NCI-H2029 treated with DMSO at 0.1 percent for 48 hours (cell line): ENCODE results near the gene POLR3C.

Experiments used
- DNase-seq: peaks from one replicate; lab custom pipeline; 2025; lab: John Stamatoyannopoulos, UW

The POLR3C gene

DNA sequence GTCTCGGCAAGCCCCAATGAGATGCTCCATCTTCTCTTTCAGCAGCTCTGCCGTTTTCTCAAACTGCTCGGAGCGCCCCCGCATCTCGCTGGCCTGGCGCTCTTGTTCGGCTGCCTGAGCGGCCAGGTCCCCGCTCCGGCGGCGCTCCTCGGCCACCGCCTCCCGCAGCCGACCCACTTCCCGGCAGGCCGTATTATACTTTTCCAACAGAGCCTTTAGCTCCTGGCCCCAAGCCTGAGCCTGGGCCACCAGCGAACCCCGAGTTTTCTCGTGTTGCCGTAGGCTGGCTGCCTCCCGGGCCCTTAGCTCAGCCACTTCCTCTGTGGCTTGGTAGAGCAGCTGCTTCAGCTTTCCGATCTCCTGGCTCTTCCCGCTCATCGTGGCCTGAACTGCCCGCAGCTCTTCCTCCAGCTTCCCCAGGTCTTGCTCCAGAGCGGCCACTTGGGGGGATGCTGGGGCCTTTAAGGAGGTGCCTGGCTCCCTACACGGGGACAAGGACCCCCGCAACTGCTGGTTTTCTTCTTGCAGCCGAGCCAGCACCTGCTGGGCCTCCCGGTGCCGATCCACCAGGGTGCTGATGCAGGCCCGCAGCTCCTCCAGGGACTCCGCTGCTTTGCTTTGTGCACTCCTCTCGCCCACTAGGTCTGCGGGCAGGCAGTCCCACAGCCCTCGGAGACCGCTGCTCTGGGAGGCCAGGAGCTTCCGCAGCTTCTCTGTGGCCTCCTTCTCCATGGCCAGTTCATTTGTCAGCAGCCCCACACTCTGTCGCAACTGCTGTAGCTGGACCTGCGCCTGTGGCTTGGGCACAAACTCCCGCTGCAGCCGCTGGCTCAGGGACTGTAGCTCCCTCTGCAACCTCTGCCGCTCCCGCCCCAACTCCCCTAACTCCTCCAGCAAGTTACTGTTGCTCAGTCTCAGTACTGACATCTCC, 48.3 kb downstream of the POLR3C start:
- no peak for DNase-seq

DNA sequence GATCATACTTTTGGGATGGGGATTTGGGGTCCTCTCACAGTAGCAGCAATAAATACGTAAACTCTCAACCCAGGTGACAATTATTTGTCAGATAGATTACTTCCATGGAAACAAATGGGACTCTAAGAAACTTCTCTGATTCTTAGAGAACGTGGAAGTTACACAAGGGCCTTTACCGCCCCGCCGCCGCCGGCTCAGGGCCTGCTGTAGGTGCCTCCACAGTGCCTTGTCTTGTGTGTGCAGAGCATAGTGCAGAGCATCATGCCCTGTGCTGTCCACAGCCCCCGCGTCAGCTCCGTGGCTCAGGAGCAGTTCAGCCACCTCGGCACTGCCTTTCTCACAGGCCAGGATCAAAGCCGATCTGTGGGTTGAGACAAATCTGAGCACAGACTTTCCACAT, 50.6 kb downstream of the POLR3C start:
- DNase-seq: no peak

DNA sequence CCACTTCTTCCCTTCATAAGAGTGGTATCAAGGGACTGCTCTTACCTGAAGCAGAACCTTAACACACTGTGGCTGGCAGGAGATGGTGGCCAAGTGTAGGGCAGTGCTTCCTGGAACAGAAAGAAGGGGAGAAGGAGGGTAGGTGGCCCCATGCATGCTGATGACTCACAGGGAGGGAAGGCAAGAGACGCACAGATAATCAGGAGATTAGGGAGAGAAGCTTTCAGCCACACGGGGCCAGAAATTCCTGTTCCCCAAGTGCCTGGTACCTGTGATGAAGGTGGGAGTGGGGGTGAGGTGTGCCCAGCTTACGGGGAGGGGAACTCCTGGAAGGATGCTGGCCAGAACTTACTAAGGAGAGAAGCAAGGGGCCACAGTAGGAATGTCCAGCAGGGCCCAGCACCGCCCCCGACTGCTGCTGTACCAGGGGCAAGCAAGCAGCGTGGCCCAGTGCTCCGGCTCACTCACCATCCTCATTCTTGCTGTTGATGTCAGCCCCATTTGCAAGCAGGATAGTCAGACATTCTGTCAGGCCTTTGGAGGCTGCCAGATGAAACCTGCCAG, 54.0 kb downstream of the POLR3C start:
- DNase-seq: no peak

DNA sequence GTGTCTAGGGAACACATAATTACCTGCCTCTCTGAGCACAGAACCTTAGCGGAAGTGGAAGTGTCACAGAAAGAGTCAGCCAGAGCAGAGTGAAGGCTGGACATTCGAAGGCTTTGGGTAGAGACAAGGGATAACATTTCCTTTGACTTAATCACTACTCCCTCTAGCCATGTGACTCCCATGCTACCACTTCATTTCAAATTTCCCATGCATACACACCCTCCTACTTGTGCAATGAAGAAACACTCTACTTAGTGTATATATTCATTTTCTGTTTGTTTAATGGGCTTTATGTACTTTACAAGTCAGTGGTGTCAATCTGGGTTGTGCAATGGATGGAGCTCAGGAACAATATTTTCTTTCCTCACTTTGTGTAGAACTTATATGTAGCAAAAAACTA, 54.7 kb downstream of the POLR3C start:
- no peak for DNase-seq

DNA sequence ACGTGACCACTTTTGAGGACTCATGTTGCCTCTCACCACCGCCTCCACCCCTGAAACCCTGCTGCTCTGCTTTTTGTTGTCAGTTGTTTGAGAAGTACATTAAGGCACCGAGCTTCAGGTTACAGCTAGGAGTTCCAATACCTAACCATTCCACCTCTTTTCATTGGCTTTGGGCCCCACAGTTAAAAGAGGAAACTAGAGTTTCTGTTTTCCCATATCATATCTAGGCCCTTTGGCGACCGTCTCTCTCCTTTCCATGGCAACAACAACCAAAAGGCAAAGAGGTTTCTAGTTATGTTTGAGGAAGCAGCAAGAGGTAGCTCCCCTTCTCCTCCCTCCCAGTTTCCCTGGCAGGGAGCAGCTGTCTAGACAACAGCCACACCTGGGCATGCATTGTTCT, 55.8 kb downstream of the POLR3C start:
- peak; percentile 84 for DNase-seq

DNA sequence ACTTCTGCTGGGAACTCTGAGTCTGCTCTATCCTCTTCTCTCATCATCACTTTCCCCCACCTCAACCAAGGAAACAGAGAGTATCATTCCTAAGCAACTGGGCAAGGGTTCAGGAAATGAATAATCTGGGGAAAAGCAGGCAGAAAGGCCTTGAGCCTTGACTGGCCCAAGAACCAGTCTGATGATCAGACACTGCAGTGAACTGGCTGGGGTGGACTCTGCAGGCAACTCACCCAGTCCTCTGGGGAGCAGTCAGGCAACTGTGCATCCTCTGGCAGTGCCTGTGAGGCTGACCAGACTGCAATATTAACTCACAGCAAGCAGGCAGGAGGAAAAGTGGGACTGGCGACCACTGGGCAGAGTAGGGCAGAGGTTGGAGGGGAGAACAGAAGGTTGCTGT, 60.7 kb downstream of the POLR3C start:
- no peak for DNase-seq

DNA sequence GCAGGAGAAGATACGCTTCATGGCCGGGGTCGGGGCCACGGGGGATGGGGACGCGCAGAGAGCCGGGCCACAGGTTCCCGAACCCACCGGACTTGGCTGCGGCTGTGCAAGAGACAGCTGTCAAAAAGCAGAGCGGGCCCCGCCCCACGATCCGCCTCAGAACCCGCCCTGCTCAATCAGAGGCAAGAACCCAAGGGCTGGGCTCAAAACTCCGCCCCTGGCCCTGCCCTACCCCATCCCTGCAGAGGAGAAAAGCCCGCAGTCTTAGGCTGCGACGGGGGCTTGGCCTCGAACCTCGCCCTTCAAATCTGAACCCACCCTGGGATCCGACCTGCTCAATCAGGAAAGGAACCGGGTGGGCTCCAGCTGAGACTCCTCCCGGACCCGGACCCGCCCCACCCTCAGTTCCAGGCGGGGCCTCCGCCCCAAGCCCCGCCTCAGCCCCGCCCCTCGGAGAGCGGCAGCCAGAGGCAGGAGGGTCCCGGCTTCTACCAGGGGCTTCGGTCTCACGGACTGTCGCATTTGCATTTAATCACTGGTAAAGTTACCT, 61.8 kb downstream of the POLR3C start, which contains the start of gene ANKRD35:
Gene ANKRD35, minus strand, starts transcription at position 129 of the 550 bp plus-strand sequence. Its CDS starts 108 bp downstream, at position 21.
- DNase-seq: peak; percentile 53

DNA sequence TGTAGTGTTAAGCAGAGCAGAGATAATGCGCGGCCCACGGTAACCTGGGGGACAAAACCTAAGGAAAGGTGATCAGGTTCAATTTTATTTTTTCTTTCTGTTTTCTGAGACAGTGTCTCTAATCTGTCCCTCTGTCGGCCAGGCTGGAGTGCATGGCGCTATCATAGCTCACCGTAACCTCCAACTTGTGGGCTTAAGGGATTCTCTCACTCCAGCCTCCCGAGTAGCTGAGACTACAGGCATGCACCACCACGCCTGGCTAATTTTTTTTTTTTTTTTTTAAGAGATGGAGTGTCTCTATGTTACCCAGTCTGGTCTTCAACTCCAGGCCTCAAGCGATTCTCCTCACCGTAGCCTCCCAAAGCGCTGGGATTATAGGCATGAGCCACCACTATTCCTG, 62.4 kb downstream of the POLR3C start:
- DNase-seq: no peak

DNA sequence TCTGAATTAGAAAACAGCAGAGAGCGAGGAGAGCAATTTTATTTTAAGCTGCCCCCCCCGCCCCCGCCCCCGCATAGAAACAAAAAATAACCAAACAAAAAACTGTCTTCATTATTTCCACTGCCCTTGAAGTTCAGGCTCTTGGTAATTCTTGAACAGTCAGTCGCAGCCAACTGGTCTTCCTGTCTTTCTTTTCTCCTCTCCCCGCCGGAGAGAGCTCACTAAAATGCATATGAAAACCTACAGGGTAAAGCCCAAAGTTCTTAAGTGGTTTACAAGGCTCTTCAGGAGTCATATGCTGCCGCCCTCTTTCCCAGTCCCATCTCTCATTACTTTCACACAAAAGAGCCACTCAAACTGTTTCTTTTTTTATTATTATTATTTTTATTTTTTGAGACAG, 62.8 kb downstream of the POLR3C start:
- DNase-seq: no peak

DNA sequence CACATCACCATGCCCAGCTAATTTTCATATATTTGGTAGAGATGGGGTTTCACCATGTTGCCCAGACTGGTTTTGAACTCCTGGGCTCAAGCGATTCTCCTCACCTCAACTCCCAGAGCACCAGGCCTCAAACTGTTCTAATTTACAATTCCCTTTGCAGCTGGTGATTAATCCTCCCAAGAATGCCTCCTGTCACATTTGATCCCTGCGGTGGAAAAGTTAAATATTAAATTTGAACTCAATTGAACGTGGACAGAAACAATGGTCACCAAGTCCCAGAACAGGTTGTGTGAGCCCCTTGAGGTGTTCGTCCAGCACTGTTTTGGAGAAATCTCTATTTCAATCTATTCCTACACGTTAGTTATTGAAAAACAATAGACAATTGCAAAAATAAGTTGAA, 63.6 kb downstream of the POLR3C start:
- DNase-seq: no peak

DNA sequence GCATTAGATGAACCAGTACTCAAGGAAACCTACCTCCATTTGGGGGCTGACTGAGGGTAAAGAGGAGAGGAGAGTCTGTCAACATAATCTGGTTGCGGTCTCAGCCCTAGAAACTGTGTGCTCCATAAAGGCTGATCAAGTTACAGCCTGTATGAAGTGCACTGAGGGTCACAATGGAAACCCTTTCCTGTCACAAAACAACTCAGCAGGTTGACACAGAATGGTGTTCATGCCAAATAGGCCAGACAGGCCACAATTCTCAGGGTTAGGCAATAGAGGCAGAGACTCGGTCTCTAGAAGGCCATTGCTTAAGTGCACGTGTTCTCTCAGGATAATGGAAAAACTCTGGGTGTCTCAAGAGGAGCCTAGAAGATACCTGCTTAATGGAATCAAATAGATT, 65.7 kb downstream of the POLR3C start:
- DNase-seq: peak; percentile 82

DNA sequence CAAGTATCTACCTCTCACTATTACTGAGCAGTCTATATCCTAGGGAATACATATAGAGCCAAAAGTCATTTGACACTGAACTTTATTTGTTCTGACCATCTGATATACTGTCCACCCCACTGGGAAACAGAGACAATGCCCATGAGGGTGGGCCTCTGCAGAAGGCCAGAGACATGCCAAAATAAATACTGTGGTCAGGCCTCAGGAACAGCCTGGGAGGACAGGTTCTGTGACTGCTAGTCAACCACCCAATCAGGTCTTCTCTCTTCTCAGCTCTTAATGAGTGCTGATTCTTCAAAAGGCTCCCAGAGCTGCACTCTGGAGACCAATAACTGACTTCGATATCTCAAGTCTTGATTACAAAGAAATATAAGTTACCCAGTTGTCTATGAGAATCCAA, 67.1 kb downstream of the POLR3C start:
- DNase-seq: peak; percentile 90

DNA sequence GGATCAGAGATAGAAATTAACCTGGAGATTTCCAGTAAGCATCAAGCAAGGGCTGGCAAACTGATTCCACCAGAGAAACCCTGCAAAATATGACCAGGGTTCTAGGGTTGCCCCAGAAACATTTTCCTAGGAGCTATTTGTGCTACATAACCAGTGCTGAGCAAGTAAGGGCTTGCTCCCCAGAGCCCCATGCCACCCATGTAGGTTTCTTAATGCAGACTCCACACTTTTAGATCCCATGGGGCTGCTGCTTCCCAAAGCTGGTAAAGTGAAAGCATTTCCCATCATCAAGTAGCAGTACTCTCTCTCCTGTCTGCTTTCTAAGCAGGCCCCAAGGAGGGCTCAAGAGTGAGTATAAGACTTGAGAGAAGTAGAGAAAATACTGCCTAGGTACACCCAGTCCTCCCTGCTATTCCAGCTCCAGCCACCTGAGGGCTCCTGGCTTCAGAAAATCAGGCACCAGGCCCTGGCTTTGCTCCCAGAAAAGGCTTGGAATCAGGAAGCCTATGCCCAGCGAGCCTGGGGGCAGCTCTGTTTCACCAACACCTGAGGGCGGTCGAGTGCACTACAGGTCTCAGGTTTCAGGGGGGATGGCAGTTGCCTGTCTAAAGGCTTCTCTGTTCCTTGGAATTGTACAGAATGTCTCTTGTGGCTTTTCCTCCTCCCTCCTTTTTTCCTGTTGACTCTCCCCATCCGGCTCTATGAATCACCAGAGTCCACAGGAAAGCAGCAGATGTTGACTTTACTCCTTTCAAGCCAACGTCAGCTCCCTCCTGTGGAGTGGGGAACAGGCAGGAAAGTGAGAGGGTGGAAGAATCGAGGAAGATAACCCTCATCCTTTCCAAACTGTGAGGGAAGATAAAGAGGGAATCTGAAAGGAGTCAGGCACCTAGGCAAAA, 67.8 kb downstream of the POLR3C start:
- DNase-seq: peak; percentile 96

DNA sequence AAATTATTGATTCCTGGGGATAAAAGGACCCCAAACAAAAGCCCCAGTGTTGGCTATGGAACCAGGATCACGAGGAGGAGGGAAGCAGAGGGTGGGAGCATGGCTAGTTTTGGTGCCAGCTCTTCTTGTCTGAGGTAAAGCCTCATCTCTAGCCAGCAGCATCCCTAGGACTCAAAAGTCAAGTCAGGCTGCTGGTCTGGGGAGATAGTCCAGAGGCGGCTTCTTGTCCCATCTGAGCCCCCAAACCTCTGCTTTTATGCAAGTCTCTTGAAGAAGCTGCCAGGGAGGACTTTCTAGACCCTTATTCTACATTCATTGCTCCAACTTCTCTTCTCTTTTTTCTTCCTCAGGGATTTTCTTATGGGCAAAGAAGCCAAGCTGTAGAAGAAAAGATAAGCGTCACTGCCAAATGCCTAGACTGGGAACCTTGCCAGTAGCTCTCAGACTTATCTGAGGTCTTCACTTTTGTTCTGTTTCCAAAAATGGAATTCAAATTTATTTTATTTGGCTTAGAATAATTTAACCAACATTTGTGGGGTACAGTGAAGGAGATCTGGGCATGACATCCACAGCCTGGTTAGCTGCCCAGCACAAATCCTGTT, 68.6 kb downstream of the POLR3C start:
- peak; percentile 68 for DNase-seq

DNA sequence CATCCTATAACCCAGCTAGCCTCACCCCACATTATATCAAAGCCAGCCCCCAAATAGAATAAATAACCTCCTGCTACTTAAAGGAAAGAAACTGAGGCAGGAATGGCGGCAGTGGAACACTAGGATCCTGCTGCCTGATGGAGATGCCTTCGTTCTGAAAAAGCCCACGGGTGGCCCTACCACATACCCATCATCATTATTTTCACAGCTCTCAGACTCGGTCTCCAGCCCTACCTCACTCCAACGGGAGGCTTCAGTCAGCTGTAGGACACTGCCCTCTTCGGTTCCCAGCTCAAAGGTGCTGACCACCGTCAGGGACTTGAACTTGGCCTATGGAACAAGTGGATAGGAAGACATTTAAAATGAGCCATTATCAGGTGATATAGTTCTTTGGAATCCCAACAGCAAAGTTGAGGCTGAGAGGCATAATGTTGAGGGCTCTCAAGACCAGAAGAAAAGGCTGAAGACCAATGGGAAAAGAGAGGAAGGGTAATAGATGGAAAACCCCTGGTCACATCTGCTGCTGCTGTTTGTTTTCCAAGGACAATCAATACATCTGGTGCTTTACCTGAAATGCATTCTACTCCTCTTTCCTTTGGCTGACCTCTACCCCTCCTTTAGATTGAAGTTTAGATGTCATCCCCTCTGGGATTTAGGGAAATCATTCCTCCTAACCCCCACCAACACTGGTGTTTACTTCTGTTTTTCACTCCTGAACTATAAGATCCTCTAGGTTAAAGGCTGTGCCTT, 69.5 kb downstream of the POLR3C start:
- no peak for DNase-seq
